ENCODE measurements around the gene ARID1A.

DNA sequence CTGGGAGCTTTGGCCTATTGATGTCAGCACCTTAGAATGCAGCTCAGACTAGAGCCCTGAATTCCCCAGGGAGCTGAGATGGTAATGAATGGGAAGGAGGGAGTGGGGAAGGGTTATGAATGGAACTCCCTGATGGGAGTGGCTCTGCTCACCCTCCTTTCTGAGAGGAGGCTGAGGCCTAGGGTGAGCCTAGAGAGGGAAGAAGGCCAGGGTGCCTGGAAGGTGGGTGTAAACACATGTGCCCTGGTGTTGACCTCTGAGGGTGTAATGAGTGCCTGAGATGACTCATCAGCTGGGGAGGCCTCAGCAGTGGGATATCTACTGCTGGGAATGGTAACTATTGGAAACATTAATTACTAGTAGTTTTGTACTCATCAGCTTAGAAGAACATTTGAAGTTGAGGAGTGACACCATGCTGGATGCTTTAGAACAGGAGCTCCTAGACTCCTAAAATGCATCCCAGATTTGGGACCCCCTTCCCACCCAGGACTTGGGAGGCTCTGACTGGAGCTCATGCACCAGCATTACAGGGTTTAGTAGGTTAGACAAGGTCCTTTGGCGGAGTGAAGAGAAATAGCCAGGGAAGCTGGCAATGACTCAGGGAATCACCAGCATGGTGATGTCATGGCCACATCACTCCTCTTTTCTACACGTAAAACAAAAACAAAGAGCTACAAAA is 76.0 kb downstream of the ARID1A start:
- no peak for TF ChIP-seq POLR2A (IDR thresholded peaks at IDR 0.05)
- TF ChIP-seq, protein P1, sequence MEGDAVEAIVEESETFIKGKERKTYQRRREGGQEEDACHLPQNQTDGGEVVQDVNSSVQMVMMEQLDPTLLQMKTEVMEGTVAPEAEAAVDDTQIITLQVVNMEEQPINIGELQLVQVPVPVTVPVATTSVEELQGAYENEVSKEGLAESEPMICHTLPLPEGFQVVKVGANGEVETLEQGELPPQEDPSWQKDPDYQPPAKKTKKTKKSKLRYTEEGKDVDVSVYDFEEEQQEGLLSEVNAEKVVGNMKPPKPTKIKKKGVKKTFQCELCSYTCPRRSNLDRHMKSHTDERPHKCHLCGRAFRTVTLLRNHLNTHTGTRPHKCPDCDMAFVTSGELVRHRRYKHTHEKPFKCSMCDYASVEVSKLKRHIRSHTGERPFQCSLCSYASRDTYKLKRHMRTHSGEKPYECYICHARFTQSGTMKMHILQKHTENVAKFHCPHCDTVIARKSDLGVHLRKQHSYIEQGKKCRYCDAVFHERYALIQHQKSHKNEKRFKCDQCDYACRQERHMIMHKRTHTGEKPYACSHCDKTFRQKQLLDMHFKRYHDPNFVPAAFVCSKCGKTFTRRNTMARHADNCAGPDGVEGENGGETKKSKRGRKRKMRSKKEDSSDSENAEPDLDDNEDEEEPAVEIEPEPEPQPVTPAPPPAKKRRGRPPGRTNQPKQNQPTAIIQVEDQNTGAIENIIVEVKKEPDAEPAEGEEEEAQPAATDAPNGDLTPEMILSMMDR (IDR thresholded peaks at IDR 0.05) = no peak
